GM21367 (cell line): ENCODE measurements around the gene ARL17B.
A peak's percentile ranks its signal among the peaks of the same experiment; 100 is the strongest.
"Not testable (repeated sequence)": the region's sequence is repeated elsewhere in the genome, so short reads cannot be mapped to it uniquely, and the experiment has no call there.

Experiments used
- ATAC-seq: cut with Tn5 transposase; IDR thresholded peaks from one replicate; pipeline ENCODE4 v1.9.1; 2021; ENCODE audit not compliant: unreplicated experiment

The ARL17B gene

DNA sequence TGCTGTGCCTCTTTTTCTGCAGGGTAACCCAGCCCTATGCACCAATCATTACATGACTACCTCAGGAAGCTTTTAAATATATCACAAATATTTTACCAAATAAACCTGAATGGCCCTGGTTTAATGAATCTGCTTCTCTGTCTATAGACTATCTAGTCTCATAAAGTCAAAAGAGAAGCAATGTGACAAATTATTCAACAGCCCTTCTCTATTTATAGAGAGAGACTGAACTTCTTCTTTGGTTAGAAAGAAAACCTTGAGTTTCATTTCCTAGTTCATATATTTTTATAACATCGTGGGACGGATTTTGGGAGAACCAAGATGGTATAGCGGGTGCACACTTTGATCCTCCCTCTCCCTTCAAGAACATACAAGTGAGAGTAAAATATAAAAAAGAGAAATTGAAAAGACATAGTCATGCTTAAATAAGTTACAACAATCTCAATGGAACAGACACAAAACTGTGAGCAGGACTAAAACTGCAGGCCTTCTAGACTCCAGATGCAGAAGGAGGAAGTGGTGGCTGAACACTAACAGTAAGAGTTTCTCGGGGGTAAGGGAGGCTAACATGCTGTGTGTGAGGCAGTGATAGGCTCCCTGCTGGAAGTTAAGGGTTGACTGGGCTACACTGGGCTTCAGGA, 70.5 kb downstream of the ARL17B start:
- ATAC-seq: peak; percentile 89

DNA sequence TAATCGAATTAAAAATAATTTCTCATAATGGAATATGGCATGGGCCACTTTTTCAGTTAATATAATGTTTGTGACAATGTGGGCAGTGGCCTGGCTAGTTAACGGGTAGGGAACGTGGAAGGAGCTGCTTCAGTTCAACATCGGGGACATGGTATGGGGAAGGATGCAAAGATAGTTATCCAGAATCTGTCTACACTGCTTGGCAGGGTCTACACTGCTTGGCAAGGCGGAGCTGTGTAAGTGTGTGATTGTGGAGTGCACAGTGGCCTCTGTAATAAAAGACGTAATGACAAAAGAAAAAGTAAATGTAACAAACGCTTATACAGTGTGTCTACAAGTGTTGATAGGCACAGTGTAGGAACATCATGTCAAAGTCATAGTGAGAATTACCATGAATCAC, 74.0 kb downstream of the ARL17B start:
- ATAC-seq: not testable (repeated sequence)

DNA sequence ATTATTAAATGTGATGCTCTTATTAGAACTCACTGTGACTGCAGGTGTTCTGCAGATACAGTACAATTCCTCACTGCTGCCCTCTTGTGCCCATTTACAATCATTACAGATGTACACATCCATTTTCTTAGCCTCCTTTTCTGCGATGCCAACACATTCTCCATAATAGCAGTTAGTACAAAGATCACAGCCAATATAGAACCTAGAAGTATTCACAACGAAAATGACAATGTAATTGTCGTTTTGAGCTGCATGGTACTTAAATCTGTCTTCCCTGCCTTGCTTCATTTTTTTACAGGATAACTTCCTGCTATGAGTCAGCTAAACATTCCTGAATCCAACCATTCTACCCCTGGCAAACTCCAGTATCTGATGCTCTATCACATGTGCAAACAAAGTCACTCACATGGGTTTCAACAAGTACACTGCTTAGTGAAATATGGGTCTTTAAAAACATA, 74.8 kb downstream of the ARL17B start:
- not testable (repeated sequence) for ATAC-seq

DNA sequence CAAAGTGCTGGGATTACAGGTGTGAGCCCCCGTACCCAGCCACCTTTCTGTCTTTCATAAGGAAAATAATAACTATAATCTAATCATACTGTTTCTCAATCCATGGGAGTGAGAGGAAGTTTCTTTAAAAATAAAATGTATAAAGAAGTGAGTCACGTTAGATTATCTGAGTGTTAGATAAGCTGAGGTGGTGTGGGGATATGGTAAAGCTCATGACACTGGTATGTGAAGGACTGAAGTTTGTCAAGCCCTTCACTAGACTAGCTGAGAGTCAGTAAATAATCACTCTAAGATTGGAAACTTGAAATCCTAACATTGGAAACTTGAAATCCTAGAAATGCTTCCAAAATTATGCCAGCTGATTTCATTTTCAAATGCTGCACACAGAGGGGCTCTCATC, 76.1 kb downstream of the ARL17B start:
- not testable (repeated sequence) for ATAC-seq

DNA sequence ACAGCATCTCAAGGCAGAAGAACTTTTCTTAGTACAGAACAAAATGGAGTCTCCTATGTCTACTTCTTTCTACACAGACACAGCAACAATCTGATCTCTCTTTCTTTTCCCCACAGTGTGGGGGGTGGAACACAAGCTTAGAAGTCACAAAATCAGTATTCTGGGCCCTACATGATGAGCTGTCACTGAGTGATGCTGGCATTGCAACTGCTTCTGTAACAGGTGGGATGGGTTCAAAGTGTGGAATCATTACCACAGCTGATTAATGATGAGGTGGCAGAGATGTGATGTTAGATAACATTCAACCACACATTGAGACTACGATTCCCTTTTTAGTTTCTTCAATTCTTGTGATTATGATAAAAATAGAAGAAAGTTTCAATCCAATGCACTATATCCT, 77.1 kb downstream of the ARL17B start:
- not testable (repeated sequence) for ATAC-seq

DNA sequence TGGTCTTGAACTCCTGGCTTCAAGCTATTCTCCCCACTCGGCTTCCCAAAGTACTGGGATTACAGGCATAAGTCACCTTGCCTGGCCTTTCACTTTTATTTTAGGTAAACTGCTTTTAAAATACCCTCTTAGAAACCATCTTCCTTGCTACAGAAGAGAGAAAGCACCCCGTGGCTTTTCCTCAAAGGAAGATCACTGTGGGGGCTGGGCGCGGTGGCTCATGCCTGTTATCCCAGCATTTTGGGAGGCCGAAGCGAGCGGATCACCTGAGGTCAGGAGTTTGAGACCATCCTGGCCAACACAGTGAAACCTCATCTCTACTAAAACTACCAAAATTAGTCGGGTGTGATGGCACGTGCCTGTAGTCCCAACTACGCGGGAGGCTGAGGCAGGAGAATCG, 78.9 kb downstream of the ARL17B start:
- ATAC-seq: not testable (repeated sequence)

DNA sequence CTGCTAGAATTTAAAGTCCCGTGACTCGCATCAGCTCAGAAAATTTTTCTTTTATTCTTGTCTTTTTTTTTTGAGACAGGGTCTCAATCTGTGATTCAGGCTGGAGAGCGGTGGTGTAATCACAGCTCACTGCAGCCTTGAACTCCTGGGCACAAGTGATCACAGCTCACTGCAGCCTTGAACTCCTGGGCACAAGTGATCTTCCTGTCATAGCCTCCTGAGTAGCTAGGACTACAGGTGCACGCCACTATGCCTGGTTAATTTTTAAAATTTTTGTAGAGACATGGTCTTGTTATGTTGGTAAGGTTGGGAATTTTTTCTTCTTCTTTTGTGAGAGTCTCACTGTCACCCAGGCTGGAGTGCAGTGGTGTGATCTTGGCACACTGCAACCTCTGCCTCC, 80.2 kb downstream of the ARL17B start:
- not testable (repeated sequence) for ATAC-seq

DNA sequence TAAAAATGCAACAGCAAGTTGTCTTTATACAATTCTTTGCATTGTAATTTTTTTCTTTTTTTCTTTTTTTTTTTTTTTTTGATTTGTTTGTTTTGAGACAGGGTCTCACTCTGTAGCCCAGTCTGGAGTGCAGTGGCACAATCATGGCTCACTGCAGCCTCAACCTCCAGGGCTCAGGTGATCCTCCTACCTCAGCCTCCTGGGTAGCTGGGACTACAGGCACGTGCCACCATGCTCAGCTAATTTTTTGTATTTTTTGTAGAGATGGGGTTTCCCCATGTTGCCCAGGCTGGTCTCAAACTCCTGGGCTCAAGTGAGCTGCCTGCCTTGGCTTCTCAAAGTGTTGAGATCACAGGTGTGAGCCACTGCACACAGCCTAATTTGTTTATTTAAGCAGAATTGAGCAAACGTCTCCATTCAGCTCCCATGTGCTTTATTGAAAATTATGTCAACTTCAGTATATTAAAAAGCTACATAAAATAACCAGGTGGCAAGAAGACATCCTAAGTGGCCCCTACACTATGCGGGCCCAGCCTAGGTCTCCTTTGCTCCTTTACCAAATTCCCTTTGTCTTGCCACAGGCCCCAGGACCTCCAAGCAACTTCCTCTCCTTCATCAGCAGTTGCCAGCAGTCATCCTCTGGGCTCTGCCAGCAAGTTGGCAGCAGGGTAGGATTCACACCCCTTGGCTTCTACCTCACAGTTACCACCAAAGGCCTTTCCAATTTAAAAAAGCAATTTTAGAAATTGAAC, 84.7 kb downstream of the ARL17B start:
- not testable (repeated sequence) for ATAC-seq

DNA sequence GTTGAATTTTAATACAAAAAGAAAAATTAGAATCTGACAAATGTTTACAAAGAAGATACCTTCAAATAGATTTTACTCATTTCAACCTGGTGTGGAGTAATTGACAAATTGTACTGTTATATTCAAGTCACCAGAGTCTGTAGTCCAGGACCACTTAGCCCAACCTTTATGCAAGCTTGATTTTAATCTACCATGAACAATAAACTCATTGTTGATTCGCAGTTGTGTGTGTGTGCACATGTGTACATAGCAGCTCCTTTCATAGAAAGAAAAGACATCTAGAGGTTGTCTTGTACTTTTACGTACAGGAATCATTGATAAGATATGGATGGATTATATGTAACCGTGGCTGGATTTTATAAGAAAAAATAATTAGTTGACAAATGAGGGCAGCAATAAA, 87.3 kb downstream of the ARL17B start:
- ATAC-seq: no peak

DNA sequence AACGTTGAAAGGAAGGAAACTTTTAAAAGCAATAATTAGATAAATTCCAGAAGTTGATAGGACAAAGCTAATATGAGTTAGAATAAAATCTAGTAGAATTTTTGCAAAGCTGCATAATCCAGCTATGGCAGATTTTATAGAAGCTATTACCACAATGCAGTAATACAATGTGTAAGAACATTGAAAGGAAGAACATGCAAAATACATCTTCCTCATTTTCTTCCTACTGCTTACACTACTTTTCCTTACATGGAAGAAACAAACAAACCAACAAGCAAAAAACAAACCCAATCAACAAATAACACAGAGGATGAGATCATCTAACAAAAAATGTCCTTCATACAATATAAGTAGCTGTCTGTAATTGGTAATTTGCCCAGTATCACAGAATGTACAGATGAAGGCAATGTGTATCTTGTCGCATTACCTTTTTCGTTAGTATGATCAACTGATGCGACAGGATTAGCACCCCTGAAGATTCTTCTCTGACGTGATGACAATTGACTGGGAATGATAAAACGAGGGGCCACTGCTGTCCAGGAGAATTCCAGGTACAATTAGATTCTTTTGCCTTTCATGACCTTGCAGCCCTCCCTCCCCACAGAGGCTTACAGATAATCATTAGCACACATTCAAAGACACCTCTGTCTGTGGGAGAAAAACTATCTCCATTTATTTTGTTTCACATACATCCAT, 87.9 kb downstream of the ARL17B start:
- ATAC-seq: no peak

DNA sequence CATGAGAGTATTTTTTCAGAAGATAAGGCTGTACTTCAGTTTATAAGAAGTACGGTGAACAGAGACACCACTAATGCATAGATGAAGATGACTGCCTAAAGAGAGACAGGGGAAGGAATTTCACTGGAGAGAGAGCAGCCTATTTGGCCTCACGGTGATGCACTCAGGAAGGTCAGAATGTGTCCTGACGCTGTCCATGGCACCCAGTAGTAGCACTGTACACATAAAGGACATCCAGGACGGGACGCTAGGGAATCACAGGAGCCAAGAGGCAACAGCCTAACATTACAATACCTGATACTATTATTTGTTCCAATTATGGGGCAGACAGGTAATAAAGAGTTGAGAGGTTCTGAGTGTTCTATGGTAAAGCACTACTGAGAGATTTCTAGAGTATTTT, 91.5 kb downstream of the ARL17B start:
- ATAC-seq: no peak

DNA sequence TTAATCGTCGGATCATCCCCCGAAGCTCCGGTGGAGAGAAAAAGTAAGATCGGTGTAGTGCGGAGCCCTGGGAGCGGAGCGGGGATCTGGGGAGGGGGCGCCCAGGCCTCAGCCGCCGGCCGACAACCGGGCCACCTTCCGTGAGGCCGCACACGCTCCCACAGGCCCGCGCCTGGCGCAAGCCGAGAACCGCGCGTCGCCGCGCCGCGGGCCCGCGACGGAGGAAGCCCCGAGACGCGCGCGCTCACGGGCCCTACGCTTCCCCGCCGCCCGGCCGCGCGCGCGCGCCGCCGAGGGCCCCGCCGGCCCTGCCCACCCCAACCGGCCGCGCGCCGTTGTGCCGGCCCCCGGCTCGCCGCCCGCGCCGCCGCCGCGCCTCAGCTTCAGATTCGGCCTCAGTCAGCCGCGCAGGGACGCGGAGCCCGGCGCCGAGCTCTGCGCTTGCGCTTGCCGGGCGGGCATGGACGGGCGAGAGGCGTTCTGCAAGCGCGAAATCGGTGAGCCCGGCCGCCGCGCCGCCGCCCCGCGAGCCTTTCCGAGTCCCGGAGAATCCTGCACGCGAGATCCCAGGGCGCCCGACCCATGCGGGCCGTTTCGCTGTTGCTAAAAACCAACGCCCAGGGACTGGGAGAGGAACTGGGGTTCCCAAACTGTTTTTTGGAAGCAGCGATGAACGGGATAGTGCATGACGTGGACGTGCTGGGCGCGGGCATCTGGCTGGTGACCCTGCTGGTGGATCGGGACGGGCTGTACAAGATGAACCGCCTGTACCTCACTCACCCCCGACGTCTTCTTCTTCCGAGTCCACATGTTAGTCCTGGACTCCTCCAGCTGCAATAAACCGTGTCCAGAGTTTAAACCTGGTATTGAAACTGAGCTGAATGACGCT, 94.7 kb downstream of the ARL17B start:
- ATAC-seq: peak; percentile 66

DNA sequence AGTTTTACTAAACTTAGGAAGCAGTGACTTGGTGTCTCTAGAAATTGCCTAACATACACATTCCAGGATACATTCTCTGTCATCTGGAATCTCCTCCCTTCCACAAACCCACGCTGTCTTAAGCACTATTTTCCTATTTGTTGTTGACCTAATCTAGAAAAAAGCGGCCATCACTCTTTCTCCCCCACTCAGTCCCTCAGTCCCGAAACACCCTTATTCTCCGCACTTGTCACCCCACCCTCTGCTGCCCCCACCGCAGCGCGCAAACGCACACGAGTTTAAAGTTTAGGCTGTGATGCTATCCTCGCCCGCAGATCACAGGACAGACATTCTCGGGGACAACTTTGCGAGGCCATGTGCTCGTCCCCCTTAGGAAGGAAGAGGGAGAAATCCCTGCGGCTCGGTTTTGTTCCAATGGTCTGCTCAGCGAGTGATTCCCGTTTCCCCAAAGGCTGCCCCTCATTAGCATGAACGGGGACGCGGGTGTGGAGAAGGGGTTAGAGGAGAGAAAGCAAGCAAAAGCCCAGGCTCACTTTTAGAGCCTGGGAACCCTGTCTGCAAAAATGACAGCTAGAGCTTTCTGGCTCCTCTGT, 95.4 kb downstream of the ARL17B start:
- ATAC-seq: not testable (repeated sequence)

DNA sequence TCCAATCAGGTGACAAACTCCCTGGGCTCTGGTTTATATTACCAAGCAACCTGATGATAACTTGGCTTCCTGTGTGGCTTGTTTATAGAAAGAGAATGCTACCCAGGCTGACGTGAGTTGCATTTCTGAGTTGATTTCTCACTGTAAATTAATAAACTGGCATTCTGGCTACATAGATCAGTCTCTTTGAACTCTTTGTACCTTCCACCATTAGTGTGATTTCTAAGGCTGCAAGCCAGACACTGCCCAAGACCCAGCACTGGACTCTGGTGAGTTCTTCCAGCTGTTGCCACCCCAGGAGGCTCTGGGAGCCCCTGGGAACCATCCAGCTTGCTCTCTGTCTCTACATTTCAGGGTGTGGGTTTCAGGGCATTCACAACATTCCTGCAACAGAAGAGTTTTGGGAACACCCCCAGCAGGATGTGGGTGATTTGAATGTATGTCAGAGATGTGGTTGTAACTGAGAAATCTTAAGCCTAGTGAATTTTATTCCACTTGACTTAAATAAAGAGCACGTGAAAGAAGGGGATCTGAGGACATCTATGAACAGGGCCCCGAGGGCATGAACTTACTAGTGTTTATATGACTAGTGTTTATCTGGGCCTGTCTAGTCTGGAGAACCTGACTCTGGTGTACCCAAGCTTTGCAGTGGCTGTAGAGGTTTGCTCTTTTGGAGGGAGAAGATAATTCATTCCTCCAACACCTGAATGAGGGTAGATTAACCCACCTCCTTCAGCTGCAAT, 96.9 kb downstream of the ARL17B start:
- no peak for ATAC-seq

DNA sequence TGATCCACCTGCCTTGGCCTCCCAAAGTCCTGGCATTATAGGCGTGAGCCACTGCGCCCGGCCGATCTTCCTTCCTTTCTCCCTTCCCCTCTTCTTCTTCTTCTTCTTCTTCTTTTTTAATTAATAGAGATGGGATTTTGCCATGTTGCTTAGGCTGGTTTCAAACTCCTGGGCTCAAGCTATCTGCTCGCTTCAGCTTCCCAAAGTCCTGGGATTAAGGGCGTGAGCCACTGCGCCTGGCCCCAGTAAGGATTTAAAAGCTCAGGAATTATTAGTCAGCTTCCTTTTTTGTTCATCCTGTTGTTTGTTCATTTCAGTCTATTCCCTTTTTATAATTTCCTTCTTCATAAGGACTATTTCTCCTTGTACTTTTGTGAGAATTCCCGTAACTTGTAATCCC, 99.3 kb downstream of the ARL17B start:
- ATAC-seq: no peak

DNA sequence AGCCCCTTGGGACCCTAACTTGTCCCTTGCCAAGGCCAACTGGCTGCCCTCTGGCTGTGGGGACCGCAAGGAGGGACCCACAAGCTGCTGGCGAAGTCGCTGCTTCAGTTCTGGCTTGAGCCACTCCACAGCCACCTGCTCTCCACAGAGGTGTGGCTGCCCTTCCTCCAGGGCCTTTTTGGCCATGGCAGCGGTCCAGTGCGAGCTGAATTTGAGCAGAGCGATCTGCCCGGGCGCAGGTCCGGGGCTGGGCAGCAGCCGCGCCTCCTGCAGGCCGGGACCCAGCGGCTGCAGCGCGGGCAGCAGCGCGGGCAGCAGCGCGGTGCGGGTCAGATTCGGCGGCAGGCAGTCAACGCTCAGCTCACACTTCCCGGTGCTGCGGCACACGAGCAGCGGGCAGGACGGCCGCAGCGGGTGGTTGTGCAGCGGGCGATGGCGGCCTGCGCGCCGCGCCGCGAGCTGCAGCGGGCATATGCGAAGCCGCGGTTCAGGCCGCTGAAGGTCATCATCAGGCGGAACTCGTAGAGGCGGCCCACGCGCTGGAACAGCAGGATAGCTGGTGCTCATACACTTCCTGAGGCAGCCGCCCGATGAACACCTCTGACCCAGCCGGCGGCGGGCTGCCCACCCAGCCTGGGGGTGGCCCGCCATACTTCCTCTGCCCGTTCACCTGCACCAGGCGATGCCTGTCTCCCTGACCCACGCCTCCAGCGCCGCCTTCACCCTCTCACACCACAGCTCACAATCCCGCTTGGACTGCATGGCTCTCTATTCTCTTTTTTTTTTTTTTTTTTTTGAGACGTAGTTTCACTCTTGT, 101.5 kb downstream of the ARL17B start:
- ATAC-seq: not testable (repeated sequence)

DNA sequence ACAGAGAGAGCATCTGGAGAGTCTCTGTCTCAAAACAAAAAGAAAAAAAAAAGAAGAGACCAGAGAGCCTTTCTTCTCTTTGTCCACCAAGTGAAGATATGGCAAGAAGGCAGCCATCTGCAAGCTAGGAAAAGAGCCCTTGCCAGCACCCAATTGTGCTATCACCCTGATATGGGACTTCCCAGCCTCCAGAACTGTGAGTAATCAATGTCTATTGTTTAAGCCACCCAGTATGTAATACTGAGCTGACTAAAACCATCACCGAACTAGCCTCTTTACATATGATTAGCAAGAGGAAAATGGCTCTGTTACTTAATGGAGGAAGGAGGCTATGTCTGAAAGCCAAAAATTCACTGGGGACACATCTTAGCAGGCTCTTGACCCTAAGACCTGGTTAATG, 105.2 kb downstream of the ARL17B start:
- ATAC-seq: not testable (repeated sequence)

DNA sequence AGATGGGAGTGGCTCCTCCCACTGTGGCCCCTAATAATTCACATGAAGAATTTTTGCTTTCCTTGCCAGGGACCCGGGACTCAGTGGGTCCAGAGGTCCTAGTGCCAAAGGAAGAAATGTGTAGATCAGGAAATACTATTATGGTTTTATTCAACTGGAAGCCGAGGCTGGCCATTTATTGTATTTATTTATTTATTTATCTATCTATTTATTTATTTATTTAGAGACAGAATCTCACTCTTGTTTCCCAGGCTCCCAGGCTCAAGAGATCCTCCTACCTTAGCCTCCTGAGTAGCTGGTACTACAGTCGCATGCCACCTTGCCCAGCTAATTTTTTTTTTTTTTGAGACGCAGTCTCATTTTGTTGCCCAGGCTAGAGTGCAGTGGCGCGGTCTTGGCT, 107.4 kb downstream of the ARL17B start:
- not testable (repeated sequence) for ATAC-seq

DNA sequence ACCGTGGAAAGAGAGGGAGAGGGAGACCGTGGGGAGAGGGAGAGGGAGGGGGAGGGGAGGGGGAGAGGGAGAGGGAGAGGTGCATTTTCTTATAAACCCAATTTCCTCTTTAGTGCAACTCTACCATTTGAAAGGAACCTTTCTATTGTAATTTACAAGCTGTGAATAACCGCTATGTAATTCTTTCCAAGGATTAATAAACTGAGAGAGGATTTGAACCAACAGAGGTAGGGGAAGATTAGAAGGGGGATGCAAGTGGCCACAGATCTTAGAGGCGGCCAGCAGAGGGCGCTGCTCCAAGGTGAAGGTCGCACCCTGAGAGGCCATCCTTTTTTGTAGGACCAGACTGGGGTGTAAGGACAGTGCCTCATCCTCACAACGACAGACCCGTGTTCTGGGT, 107.8 kb downstream of the ARL17B start:
- ATAC-seq: not testable (repeated sequence)
